Measurements from ENCODE around the gene MEF2D. TPM values are rescaled to one million over a fixed set of nuclear protein-coding genes. Genes with fewer than 3 reads are reported as not detected.

MEF2D gene
- total RNA-seq, 2 experiments from 2014 or later = 30.8 to 31.8 TPM

DNA sequence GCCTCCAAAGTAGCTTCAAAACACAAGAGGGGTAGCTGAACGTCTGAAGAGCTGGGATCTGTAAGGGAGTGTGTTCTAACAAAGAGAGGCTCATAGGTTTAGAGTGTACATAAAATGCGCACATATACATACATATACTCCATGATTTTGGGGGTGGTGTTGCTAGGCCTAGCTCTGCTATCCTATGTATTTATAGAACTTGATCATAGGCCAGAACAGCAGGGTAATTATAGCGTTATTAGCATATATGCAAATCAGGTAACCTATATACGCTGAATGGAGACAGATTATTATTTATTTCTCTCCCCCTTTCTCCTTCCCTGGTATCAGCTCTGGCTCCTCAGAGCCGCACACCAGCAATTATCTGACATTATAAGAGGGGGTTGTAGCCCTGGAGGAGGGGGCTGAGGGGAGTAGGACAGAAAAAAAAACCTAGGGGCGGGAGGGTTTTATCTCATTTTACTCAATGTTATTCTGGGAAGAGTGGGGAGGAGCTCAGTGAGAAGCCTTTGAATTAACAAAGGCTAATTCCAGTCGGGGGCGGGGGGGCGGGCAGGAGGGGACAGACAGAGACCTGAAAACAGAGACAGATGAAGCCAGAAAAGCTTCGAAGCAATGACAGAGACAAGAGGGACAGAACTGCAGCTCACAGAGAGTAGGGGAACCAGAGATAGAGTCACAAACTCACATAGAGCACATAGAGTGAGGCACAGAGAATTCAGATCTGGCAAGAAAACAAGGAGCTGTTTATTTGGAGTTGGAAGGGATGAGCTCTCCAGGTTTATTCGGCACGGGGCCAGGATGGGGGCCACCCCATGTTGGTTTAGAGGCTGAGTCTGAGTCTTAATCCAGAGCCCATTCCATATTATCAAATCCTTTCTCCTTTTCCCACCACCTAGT lies 68.6 kb downstream of the MEF2D start:
- ChIA-PET CTCF (interaction anchor here (0.5 to 7.2 kb wide), 4 partner anchors 10 to 62 kb away, joined by 5 to 39 read pairs (median 5); no protein-coding TSS in a partner anchor), POLR2A (interaction anchor here (0.6 kb wide), 1 partner anchor 209 kb away, joined by 3 read pairs; no protein-coding TSS in a partner anchor)

- CTCF ChIA-PET = interaction anchor here (0.7 to 7.2 kb wide), 2 partner anchors 45 to 51 kb away, joined by 5 to 39 read pairs; no protein-coding TSS in a partner anchor
- POLR2A ChIA-PET = no interaction called here
Measured at GRCh38 chr1:156431366-156431765, 69.2 kb downstream of the MEF2D start.

- POLR2A ChIA-PET = no interaction called here
- CTCF ChIA-PET = interaction anchor here (0.7 to 7.2 kb wide), 2 partner anchors 44 to 50 kb away, joined by 5 to 39 read pairs; no protein-coding TSS in a partner anchor
Measured at GRCh38 chr1:156430866-156431265, 69.7 kb downstream of the MEF2D start.

- CTCF ChIA-PET = interaction anchor here (7.2 kb wide), 1 partner anchor 44 kb away, joined by 39 read pairs; no protein-coding TSS in a partner anchor
- POLR2A ChIA-PET = no interaction called here
Measured at GRCh38 chr1:156430303-156430702, 70.3 kb downstream of the MEF2D start.

GRCh38 chr1:156429313-156430060 lies 71.1 kb downstream of the MEF2D start:
- POLR2A ChIA-PET = no interaction called here
- CTCF ChIA-PET = interaction anchor here (0.7 to 7.2 kb wide), 2 partner anchors 20 to 43 kb away, joined by 3 to 39 read pairs; no protein-coding TSS in a partner anchor

- ChIA-PET POLR2A (no interaction called here), CTCF (interaction anchor here (0.7 to 7.2 kb wide), 3 partner anchors 17 to 42 kb away, joined by 3 to 39 read pairs (median 4); no protein-coding TSS in a partner anchor)
Measured at GRCh38 chr1:156428746-156429288, 71.8 kb downstream of the MEF2D start.

DNA sequence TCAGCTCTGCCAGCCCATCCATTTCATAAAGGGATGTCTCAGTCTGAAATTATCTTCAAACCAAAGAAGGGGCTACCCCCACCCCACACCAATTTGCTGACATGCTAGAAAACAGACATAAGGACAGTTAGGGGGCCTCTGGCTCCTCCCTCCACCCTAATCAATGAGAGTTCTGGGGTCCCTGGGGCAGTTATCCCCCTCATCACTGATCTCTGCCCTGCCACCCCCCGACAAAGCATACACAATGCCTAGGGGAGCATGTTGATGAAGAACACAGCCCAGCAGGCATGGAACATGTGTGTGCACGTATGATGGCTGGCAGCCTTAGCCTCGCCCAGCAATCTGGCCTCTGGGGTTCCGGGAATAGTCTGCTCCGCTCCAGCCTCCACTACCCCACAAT lies 72.6 kb downstream of the MEF2D start:
- POLR2A ChIA-PET = no interaction called here
- CTCF ChIA-PET = interaction anchor here (1.0 to 7.2 kb wide), 2 partner anchors 18 to 41 kb away, joined by 4 to 39 read pairs; no protein-coding TSS in a partner anchor

- CTCF ChIA-PET = interaction anchor here (1.4 to 7.2 kb wide), 2 partner anchors 20 to 39 kb away, joined by 6 to 39 read pairs; no protein-coding TSS in a partner anchor
- POLR2A ChIA-PET = no interaction called here
Measured at GRCh38 chr1:156425943-156426342, 74.6 kb downstream of the MEF2D start.

- CTCF ChIA-PET = interaction anchor here (1.1 to 3.6 kb wide), 4 partner anchors 21 to 42 kb away, joined by 3 to 19 read pairs (median 6); no protein-coding TSS in a partner anchor
- POLR2A ChIA-PET = no interaction called here
Measured at GRCh38 chr1:156424806-156425432, 75.7 kb downstream of the MEF2D start.

- CTCF ChIA-PET = interaction anchor here (0.6 to 3.6 kb wide), 6 partner anchors 10 to 41 kb away, joined by 3 to 19 read pairs (median 4); no protein-coding TSS in a partner anchor
- POLR2A ChIA-PET = no interaction called here
Measured at GRCh38 chr1:156423422-156424352, 76.9 kb downstream of the MEF2D start.

DNA sequence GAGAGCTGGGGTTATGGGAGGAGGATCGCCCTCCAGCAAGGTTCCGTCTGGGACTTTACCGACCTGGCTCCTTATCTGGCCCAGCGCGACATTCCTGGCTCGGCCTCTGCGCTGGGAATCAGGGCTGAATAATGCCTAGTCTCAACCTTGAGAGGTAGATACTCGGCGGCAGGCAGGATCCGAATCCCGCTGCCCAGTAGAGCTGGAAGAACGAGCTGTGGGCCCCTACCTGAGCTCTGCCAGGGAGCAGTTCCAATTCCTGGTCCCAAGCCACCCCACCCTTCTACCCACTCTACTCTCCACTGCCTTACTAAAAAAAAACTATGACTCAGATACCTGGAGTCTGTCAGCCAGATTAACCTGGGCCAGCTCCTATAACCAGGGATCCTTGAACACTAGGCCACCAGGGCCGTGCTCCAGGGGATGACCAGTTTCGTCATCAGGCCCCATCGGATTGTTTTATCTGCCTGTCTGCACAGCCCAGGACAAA lies 77.9 kb downstream of the MEF2D start:
- ChIA-PET POLR2A (no interaction called here), CTCF (interaction anchor here (0.7 to 3.6 kb wide), 6 partner anchors 10 to 66 kb away, joined by 3 to 19 read pairs (median 6); no protein-coding TSS in a partner anchor)

- ChIA-PET POLR2A (no interaction called here), CTCF (interaction anchor here (0.7 to 3.6 kb wide), 5 partner anchors 10 to 66 kb away, joined by 3 to 19 read pairs (median 5); no protein-coding TSS in a partner anchor)
Measured at GRCh38 chr1:156421939-156422601, 78.5 kb downstream of the MEF2D start.

GRCh38 chr1:156421062-156421938 lies 79.3 kb downstream of the MEF2D start:
- CTCF ChIA-PET = interaction anchor here (1.4 to 3.6 kb wide), 4 partner anchors 11 to 65 kb away, joined by 3 to 19 read pairs (median 8); no protein-coding TSS in a partner anchor
- POLR2A ChIA-PET = no interaction called here

GRCh38 chr1:156420205-156421061 lies 80.1 kb downstream of the MEF2D start:
- POLR2A ChIA-PET = interaction anchor here (0.7 kb wide), 1 partner anchor 34 kb away, joined by 6 read pairs; no protein-coding TSS in a partner anchor
- CTCF ChIA-PET = interaction anchor here (0.9 to 2.7 kb wide), 6 partner anchors 24 to 192 kb away, joined by 3 to 30 read pairs (median 4); no protein-coding TSS in a partner anchor

- ChIA-PET POLR2A (interaction anchor here (0.7 kb wide), 1 partner anchor 35 kb away, joined by 6 read pairs; no protein-coding TSS in a partner anchor), CTCF (interaction anchor here (0.6 to 2.7 kb wide), 8 partner anchors 8 to 193 kb away, joined by 3 to 30 read pairs (median 4); no protein-coding TSS in a partner anchor)
Measured at GRCh38 chr1:156419854-156420204, 80.7 kb downstream of the MEF2D start.
